NCI-H187 (cell line): ENCODE results near the gene VAV1.
"Not testable (repeated sequence)": the region's sequence is repeated elsewhere in the genome, so short reads cannot be mapped to it uniquely, and the experiment has no call there.

Experiments used
- DNase-seq, 2 experiments: peaks; one replicate each; lab custom pipeline; 2025; lab: John Stamatoyannopoulos, UW

Gene VAV1

GRCh38 chr19:6737873-6738786, 34.4 kb upstream of the VAV1 start:
- no peak for DNase-seq

- DNase-seq = no peak
Measured at GRCh38 chr19:6738787-6739389, 33.6 kb upstream of the VAV1 start.

GRCh38 chr19:6739390-6739882, 33.1 kb upstream of the VAV1 start, which contains the start of gene TRIP10:
TRIP10 (plus strand) TSS chr19:6739680; CDS start chr19:6739762, 82 bp downstream.
- no peak for DNase-seq

GRCh38 chr19:6739883-6740588, 32.5 kb upstream of the VAV1 start:
- DNase-seq = no peak

GRCh38 chr19:6740589-6741343, 31.7 kb upstream of the VAV1 start:
- DNase-seq = no peak

- no peak for DNase-seq
Measured at GRCh38 chr19:6743066-6743465, 29.4 kb upstream of the VAV1 start.

GRCh38 chr19:6743714-6744380, 28.7 kb upstream of the VAV1 start:
- no peak for DNase-seq

GRCh38 chr19:6744381-6745301, 27.9 kb upstream of the VAV1 start:
- DNase-seq = no peak

GRCh38 chr19:6745965-6746364, 26.5 kb upstream of the VAV1 start:
- DNase-seq = no peak

GRCh38 chr19:6748543-6748942, 24.0 kb upstream of the VAV1 start:
- not testable (repeated sequence) for DNase-seq

- no peak for DNase-seq
Measured at GRCh38 chr19:6750062-6750461, 22.4 kb upstream of the VAV1 start.

GRCh38 chr19:6751189-6751588, 21.3 kb upstream of the VAV1 start:
- no peak for DNase-seq

GRCh38 chr19:6752256-6753177, 20.0 kb upstream of the VAV1 start:
- no peak for DNase-seq

- no peak for DNase-seq
Measured at GRCh38 chr19:6753178-6754031, 19.1 kb upstream of the VAV1 start.

- DNase-seq = no peak
Measured at GRCh38 chr19:6754136-6754535, 18.4 kb upstream of the VAV1 start.

GRCh38 chr19:6754653-6755463, 17.6 kb upstream of the VAV1 start:
- DNase-seq = no peak

- DNase-seq = no peak
Measured at GRCh38 chr19:6760606-6761005, 11.9 kb upstream of the VAV1 start.
